Kidney (tissue), 14 donors: ENCODE results near the gene CAMK2G. TPM values are rescaled to one million over a fixed set of nuclear protein-coding genes. Genes with fewer than 3 reads are reported as not detected.
"Not testable (repeated sequence)": the region's sequence is repeated elsewhere in the genome, so short reads cannot be mapped to it uniquely, and the experiment has no call there.

ENCODE experiments used
- DNase-seq, 5 donors: peaks; one replicate each; pipeline ENCODE4 v3.0.0-alpha.2; 2013 to 2020
- FAIRE-seq: peaks from 2 replicates; lab custom pipeline; 2012; peaks lifted over from hg19 to GRCh38; lab: Jason Lieb, UNC
- H3K27ac ChIP-seq, 2 donors: one replicate each; pipeline ENCODE4 v1.7.0; 2013; ENCODE audit warnings: low read depth in 2 of 2, low read length in 2 of 2, inconsistent platforms in 1 of 2
- H3K27me3 ChIP-seq: one replicate; pipeline ENCODE4 v1.7.1; 2013; ENCODE audit warnings: low read length, inconsistent platforms; ENCODE audit not compliant: control insufficient read depth, insufficient read depth
- H3K36me3 ChIP-seq, 3 donors: one replicate each; pipeline versions ENCODE4 v1.7.0 to v1.7.1; 2013; ENCODE audit warnings: low read length in 3 of 3, control low read depth in 1 of 3, inconsistent platforms in 1 of 3; ENCODE audit not compliant: insufficient read depth in 3 of 3, control insufficient read depth in 2 of 3
- H3K4me1 ChIP-seq, 3 donors: one replicate each; pipeline versions ENCODE4 v1.7.0 to v1.7.1; 2013; ENCODE audit warnings: low read length in 3 of 3, inconsistent platforms in 1 of 3, low read depth in 1 of 3; ENCODE audit not compliant: control insufficient read depth in 2 of 3, insufficient read depth in 2 of 3
- H3K4me3 ChIP-seq, 3 donors: one replicate each; pipeline versions ENCODE4 v1.7.0 to v1.8.1; 2013; ENCODE audit warnings: low read length in 3 of 3, control low read depth in 1 of 3, inconsistent platforms in 1 of 3
- H3K9ac ChIP-seq, 3 donors: one replicate each; pipeline versions ENCODE4 v1.7.0 to v1.7.1; 2013; ENCODE audit warnings: low read length in 3 of 3, control low read depth in 1 of 3, inconsistent platforms in 1 of 3
- H3K9me3 ChIP-seq, 3 donors: one replicate each; pipeline versions ENCODE4 v1.7.0 to v1.7.1; 2013; ENCODE audit warnings: low read length in 3 of 3, control low read depth in 1 of 3, inconsistent platforms in 1 of 3; ENCODE audit not compliant: control insufficient read depth in 2 of 3, insufficient read depth in 1 of 3
- intact Hi-C: fragments of 100-400 bp; cut with DNase I; formaldehyde crosslinking; loops from one replicate; pipeline ENCODE4 v1.11.1; 2022
- polyA plus RNA-seq: library from polyadenylated mRNA; stranded (reverse); fragments of 350-450 nt; fragmentation: Illumina TruSeq; extraction: RNeasy Lipid Tissue Mini Kit (QIAGEN cat#74804); gene quantifications from one replicate; pipeline ENCODE4 v1.2.3, GENCODE V29; 2014; ENCODE audit warnings: low read depth, low replicate concordance; ENCODE audit not compliant: insufficient read depth
- total RNA-seq: library from RNA; stranded (reverse); fragmentation: NEBNext Ultra II Directional; extraction: Animal tissue kit (Norgen Biotek cat#: 25700); gene quantifications from one replicate; pipeline ENCODE4 v1.2.1, GENCODE V29; 2021
- TF ChIP-seq, protein P1 (sequence below): IDR thresholded peaks from 3 replicates; pipeline ENCODE4 v1.5.1; 2012; ENCODE audit warnings: mild to moderate bottlenecking, moderate library complexity, borderline replicate concordance; ENCODE audit not compliant: insufficient read depth; ENCODE audit errors: extremely low read depth
- donor health status: control.
- donor health status: control.
- donor health status: control.
- donor health status: control.
- donor health status: control.
- donor health status: DM: yes; HTN: yes; CAD: no.
- donor health status: Normal renal cell carcinoma (clear cell type).

CAMK2G gene
- total and polyA plus RNA-seq, 2 donors from 2014 or later: 21.0 to 29.1 TPM

DNA sequence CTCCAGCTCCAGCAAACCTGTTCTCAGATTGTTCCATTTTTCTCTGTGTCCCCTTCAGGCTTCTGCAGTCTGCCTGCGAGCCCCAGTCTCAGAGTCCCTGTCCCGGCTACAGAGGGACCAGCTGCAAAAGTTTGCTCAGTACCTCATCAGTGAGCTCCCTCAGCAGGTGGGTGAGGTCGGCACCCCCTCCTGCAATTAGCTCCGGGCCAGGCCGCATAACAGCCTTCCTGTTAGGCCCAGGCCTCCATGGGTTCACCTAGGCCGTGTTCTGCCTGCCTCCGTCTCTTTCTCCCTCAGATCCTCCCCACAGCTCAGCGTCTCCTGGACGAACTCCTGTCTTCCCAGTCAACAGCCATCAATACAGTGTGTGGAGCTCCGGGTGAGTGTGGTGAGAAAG is 84.7 kb downstream of the CAMK2G start:
- TF ChIP-seq, protein P1, sequence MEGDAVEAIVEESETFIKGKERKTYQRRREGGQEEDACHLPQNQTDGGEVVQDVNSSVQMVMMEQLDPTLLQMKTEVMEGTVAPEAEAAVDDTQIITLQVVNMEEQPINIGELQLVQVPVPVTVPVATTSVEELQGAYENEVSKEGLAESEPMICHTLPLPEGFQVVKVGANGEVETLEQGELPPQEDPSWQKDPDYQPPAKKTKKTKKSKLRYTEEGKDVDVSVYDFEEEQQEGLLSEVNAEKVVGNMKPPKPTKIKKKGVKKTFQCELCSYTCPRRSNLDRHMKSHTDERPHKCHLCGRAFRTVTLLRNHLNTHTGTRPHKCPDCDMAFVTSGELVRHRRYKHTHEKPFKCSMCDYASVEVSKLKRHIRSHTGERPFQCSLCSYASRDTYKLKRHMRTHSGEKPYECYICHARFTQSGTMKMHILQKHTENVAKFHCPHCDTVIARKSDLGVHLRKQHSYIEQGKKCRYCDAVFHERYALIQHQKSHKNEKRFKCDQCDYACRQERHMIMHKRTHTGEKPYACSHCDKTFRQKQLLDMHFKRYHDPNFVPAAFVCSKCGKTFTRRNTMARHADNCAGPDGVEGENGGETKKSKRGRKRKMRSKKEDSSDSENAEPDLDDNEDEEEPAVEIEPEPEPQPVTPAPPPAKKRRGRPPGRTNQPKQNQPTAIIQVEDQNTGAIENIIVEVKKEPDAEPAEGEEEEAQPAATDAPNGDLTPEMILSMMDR: no peak
- Histone ChIP-seq H3K9me3 (no peaks in the 10 kb centered on the region), H3K9ac (no peak overlapping the region), H3K4me1 (peaks cover 0 to 14% (median 13%) of the 10 kb centered on the region in 3 donors), H3K4me3 (no peak overlapping the region), H3K36me3 (peaks cover 9 to 55% (median 45%) of the 10 kb centered on the region in 3 donors), H3K27me3 (no peaks in the 10 kb centered on the region), H3K27ac (no peak overlapping the region)
- intact Hi-C loops: no loop called here
- peak in 1 of 5 donors; percentile 52 for DNase-seq
- FAIRE-seq: no peak

- intact Hi-C loops: no loop called here
- no peak for FAIRE-seq
- peak in 1 of 5 donors; percentile 65 for DNase-seq
Measured at GRCh38 chr10:73788864-73789658, 85.3 kb downstream of the CAMK2G start.

DNA sequence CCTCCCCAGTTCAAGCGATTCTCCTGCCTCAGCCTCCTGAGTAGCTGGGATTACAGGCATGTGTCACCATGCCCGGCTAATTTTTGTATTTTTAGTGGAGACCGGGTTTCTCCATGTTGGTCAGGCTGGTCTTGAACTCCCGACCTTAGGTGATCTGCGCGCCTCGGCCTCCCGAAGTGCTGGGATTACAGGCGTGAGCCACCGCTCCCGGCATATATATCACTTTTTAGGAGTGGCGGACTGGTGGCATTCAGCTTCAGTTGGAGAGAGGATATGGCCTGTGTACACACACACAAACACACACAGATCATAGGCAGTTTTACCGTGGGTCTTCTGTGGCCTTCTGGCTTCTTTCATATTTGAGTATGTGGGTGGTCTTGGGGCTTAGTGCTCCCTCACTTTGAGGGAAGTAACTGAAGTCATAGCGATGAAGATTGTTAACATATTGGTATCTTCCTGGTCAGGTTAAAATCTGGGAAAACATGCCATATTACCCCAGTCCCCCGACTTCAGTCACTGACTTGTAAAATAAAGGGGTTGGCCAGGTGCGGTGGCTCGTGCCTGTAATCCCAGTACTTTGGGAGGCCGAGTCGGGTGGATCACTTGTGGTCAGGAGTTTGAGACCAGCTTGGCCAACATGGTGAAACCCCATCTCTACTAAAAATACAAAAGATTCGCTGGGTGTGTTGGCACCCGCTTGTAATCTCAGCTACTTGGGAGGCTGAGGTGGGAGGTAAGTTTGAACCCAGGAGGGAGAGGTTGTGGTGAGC is 87.1 kb downstream of the CAMK2G start:
- H3K9ac ChIP-seq, H3K27ac ChIP-seq, FAIRE-seq: not testable (repeated sequence)

More at GRCh38 chr10:73788864-73789658, 85.3 kb downstream of the CAMK2G start:
- H3K9me3 ChIP-seq: no peaks in the 10 kb centered on the region
- no peak overlapping the region for H3K4me3 ChIP-seq
- H3K36me3 ChIP-seq: peaks cover 5 to 49% (median 39%) of the 10 kb centered on the region in 3 donors
- no peaks in the 10 kb centered on the region for H3K27me3 ChIP-seq
- no peak overlapping the region for H3K9ac ChIP-seq
- H3K4me1 ChIP-seq: peaks cover 0 to 14% (median 13%) of the 10 kb centered on the region in 3 donors
- no peak overlapping the region for H3K27ac ChIP-seq
- TF ChIP-seq, protein P1: no peak

DNA sequence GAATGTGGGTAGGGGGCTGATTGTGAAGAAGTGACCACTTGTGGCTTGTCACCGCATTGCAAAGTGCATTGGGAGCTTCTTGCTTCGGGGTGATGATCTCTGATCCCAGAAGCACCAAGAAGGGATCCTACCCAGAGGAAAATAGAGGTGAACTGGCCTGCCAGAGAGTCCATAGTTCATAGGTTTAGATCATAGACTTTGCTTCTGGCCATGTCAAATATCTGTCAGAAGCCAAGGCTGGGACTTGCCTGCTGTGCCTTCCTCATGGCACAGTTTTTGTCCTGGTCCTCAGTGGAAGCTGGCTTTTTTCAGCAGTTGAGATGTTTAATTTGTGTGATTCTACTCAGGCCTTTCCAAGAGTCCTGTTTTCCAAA is 87.9 kb downstream of the CAMK2G start:
- Histone ChIP-seq H3K27ac (peak overlapping the region in 1 of 2 donors; percentile 93), H3K4me3 (peak overlapping the region; percentile 62 to 80 (median 74)), H3K27me3 (no peaks in the 10 kb centered on the region), H3K9me3 (no peaks in the 10 kb centered on the region), H3K36me3 (peaks cover 3 to 24% (median 22%) of the 10 kb centered on the region in 3 donors), H3K9ac (peak overlapping the region; percentile 66 to 91 (median 88)), H3K4me1 (peaks cover 0 to 15% (median 4%) of the 10 kb centered on the region in 3 donors)
- intact Hi-C loops: no loop called here
- FAIRE-seq (no peak), DNase-seq (no peak)
- TF ChIP-seq, protein P1: no peak

More for the DNA sequence above, 87.1 kb downstream of the CAMK2G start:
- H3K27me3 ChIP-seq, H3K9me3 ChIP-seq, intact Hi-C loops: not testable (repeated sequence)
- H3K36me3 ChIP-seq: peaks cover 4 to 31% (median 27%) of the 10 kb centered on the region in 3 donors
- H3K4me1 ChIP-seq: peaks cover 0 to 15% (median 5%) of the 10 kb centered on the region in 3 donors
- DNase-seq: peak in 1 of 5 donors; percentile 49
- peak overlapping the region in 1 of 3 donors; percentile 80 for H3K4me3 ChIP-seq
